ENCODE results near the gene NOP56. TPM values are rescaled to one million over a fixed set of nuclear protein-coding genes. Genes with fewer than 3 reads are reported as not detected.

Gene NOP56
- total RNA-seq, 2 donors from 2014 or later, result 386 to 432 TPM

GRCh38 chr20:2640899-2641298 lies 11.5 kb upstream of the NOP56 start:
- WGBS, 2 experiments (ENCODE audit: insufficient coverage in 1 of 2, insufficient read length in 1 of 2), result 91 to 95% methylated on average over 5 to 9 of the region's 9 CpGs
- Histone ChIP-seq H3K27ac (ENCODE audit: low read depth, low read length) (no peak overlapping the region), H3K27me3 (ENCODE audit: control insufficient read depth, insufficient read depth, low read length, poor library complexity, severe bottlenecking) (peaks cover 5% of the 10 kb centered on the region), H3K4me3 (ENCODE audit: low read length) (no peak overlapping the region), H3K36me3 (ENCODE audit: control insufficient read depth, insufficient read depth, low read length) (no peaks in the 10 kb centered on the region), H3K4me1 (ENCODE audit: control insufficient read depth, insufficient read depth, low read length) (no peaks in the 10 kb centered on the region), H3K9me3 (ENCODE audit: control insufficient read depth, low read length) (no peaks in the 10 kb centered on the region), H3K9ac (ENCODE audit: extremely low read depth, low read length, poor library complexity, severe bottlenecking) (no peak overlapping the region)
- no peak overlapping the region for H3K4me3 Mint-ChIP-seq
- no peak for DNase-seq
- H3K27me3 Mint-ChIP-seq (ENCODE audit: insufficient read depth), result peaks cover 23% of the 10 kb centered on the region
- no peaks in the 10 kb centered on the region for H3K36me3 Mint-ChIP-seq (ENCODE audit: low read depth)
- H3K9me3 Mint-ChIP-seq, result no peaks in the 10 kb centered on the region
- H3K4me1 Mint-ChIP-seq, result no peaks in the 10 kb centered on the region
- H3K27ac Mint-ChIP-seq, result no peak overlapping the region
- TF ChIP-seq CTCF (conservative IDR thresholded peaks at IDR 0.05), result no peak

GRCh38 chr20:2643708-2644107 lies 8.7 kb upstream of the NOP56 start:
- H3K4me1 Mint-ChIP-seq, result peaks cover 4% of the 10 kb centered on the region
- no peaks in the 10 kb centered on the region for H3K9me3 Mint-ChIP-seq
- Histone ChIP-seq H3K27me3 (ENCODE audit: control insufficient read depth, insufficient read depth, low read length, poor library complexity, severe bottlenecking) (no peaks in the 10 kb centered on the region), H3K36me3 (ENCODE audit: control insufficient read depth, insufficient read depth, low read length) (no peaks in the 10 kb centered on the region), H3K9me3 (ENCODE audit: control insufficient read depth, low read length) (no peaks in the 10 kb centered on the region), H3K4me1 (ENCODE audit: control insufficient read depth, insufficient read depth, low read length) (peaks cover 2% of the 10 kb centered on the region), H3K27ac (ENCODE audit: low read depth, low read length) (no peak overlapping the region), H3K4me3 (ENCODE audit: low read length) (no peak overlapping the region), H3K9ac (ENCODE audit: extremely low read depth, low read length, poor library complexity, severe bottlenecking) (no peak overlapping the region)
- DNase-seq, result no peak
- 78% methylated on average over 1 of the region's 1 CpG; no CpG with 5 or more reads in 1 of the 2 experiments for WGBS, 2 experiments (ENCODE audit: insufficient coverage in 1 of 2, insufficient read length in 1 of 2)
- no peaks in the 10 kb centered on the region for H3K36me3 Mint-ChIP-seq (ENCODE audit: low read depth)
- no peak overlapping the region for H3K4me3 Mint-ChIP-seq
- peaks cover 15% of the 10 kb centered on the region for H3K27me3 Mint-ChIP-seq (ENCODE audit: insufficient read depth)
- TF ChIP-seq CTCF (conservative IDR thresholded peaks at IDR 0.05), result no peak
- H3K27ac Mint-ChIP-seq, result no peak overlapping the region

DNA sequence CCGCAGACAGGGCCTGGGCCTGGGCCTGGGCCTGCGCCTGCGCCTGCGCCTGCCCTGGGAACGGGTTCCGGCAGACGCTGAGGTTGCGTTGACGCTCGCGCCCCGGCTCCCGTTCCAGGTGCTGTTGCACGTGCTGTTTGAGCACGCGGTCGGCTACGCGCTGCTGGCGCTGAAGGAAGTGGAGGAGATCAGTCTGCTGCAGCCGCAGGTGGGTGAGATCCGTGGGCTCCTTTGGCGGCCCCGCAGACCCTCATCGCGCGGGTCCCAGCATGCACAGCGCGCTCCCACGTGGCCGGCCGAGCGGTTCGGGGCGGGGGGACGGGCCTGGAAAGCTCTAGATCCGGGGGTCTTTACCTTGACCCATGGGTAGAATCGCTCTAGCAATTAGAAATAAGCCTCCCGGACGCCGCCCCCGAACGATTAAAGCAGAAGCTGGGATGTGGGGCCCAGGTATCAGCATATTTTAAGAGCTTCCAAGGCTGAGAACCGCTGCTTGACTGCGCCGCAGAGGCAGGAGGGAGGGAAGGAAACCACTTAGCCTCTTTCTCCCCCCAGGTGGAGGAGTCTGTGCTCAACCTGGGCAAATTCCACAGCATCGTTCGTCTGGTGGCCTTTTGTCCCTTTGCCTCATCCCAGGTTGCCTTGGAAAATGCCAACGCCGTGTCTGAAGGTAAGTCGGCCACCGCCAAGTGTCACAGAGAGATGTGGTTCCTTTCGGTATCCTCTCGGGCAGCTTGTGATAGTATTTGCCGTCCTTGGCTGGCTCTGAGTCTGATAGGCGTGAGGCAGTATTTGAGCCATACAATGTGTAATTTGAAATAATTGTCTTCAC lies 508 bp downstream of the NOP56 start:
- no peak for TF ChIP-seq CTCF (conservative IDR thresholded peaks at IDR 0.05)
- Mint-ChIP-seq H3K36me3 (ENCODE audit: low read depth) (peaks cover 49% of the 10 kb centered on the region), H3K9me3 (no peaks in the 10 kb centered on the region), H3K4me1 (peaks cover 11% of the 10 kb centered on the region), H3K27me3 (ENCODE audit: insufficient read depth) (no peaks in the 10 kb centered on the region), H3K4me3 (peak overlapping the region; percentile 87), H3K27ac (peak overlapping the region; percentile 94)
- Histone ChIP-seq H3K27ac (ENCODE audit: low read depth, low read length) (peak overlapping the region; percentile 77), H3K9ac (ENCODE audit: extremely low read depth, low read length, poor library complexity, severe bottlenecking) (peak overlapping the region; percentile 94), H3K4me1 (ENCODE audit: control insufficient read depth, insufficient read depth, low read length) (peaks cover 7% of the 10 kb centered on the region), H3K27me3 (ENCODE audit: control insufficient read depth, insufficient read depth, low read length, poor library complexity, severe bottlenecking) (no peaks in the 10 kb centered on the region), H3K36me3 (ENCODE audit: control insufficient read depth, insufficient read depth, low read length) (peaks cover 42% of the 10 kb centered on the region), H3K4me3 (ENCODE audit: low read length) (peak overlapping the region; percentile 97), H3K9me3 (ENCODE audit: control insufficient read depth, low read length) (no peaks in the 10 kb centered on the region)
- no peak for DNase-seq
- 1 to 2% methylated on average over 18 to 56 of the region's 56 CpGs for WGBS, 2 experiments (ENCODE audit: insufficient coverage in 1 of 2, insufficient read length in 1 of 2)
